Progenitor cell of endocrine pancreas (in vitro differentiated cells): ENCODE results near the gene SLC5A2. TPM values are rescaled to one million over a fixed set of nuclear protein-coding genes. Genes with fewer than 3 reads are reported as not detected.

ENCODE experiments used
- DNase-seq: peaks from one replicate; pipeline ENCODE4 v3.0.0; 2021; ENCODE audit warnings: low spot score; ENCODE audit not compliant: unreplicated experiment
- H3K27ac Mint-ChIP-seq: 2 replicates; pipeline ENCODE4 v1.8.0; 2021; ENCODE audit warnings: mild to moderate bottlenecking, moderate library complexity, mixed read lengths
- H3K27me3 Mint-ChIP-seq: 2 replicates; pipeline ENCODE4 v1.8.0; 2021; ENCODE audit warnings: mixed read lengths
- H3K36me3 Mint-ChIP-seq: 2 replicates; pipeline ENCODE4 v1.8.0; 2022; ENCODE audit warnings: mixed read lengths; ENCODE audit not compliant: insufficient read depth
- H3K4me1 Mint-ChIP-seq: 2 replicates; pipeline ENCODE4 v1.8.0; 2021; ENCODE audit warnings: low read depth, mixed read lengths
- H3K4me3 Mint-ChIP-seq: 2 replicates; pipeline ENCODE4 v1.8.0; 2021; ENCODE audit warnings: low read depth, mild to moderate bottlenecking, moderate library complexity, mixed read lengths
- H3K9me3 Mint-ChIP-seq: 2 replicates; pipeline ENCODE4 v1.8.0; 2021; ENCODE audit warnings: low read depth, mixed read lengths
- CTCF ChIP-seq: fragments of 200-600 bp; sonication (generic); IDR thresholded peaks from one replicate; pipeline ENCODE4 v1.5.0; 2021; ENCODE audit warnings: antibody characterized with exemption, mild to moderate bottlenecking; ENCODE audit not compliant: unreplicated experiment
- total RNA-seq: library from RNA; stranded (reverse); gene quantifications from 2 replicates; pipeline ENCODE4 v1.2.1, GENCODE V29; 2021

The SLC5A2 gene
- total RNA-seq, 1 donor from 2014 or later, result 0.29 TPM

GRCh38 chr16:31458844-31459686 is 23.9 kb upstream of the SLC5A2 start, which contains the start of gene ARMC5:
ARMC5 (plus strand) TSS chr16:31459501; CDS start chr16:31459525, 24 bp downstream.
- peak; percentile 60 for TF ChIP-seq CTCF
- peaks cover 5% of the 10 kb centered on the region for H3K36me3 Mint-ChIP-seq
- H3K9me3 Mint-ChIP-seq, result no peaks in the 10 kb centered on the region
- H3K27ac Mint-ChIP-seq, result peak within 1 kb of the TSS; percentile 98
- peak; percentile 92 for DNase-seq
- no peaks in the 10 kb centered on the region for H3K27me3 Mint-ChIP-seq
- peak within 1 kb of the TSS; percentile 88 for H3K4me3 Mint-ChIP-seq
- H3K4me1 Mint-ChIP-seq, result peaks cover 15% of the 10 kb centered on the region

GRCh38 chr16:31459687-31460581 is 23.0 kb upstream of the SLC5A2 start:
- H3K27ac Mint-ChIP-seq, result peak overlapping the region; percentile 98
- H3K4me1 Mint-ChIP-seq, result peaks cover 15% of the 10 kb centered on the region
- H3K4me3 Mint-ChIP-seq, result peak overlapping the region; percentile 88
- peaks cover 7% of the 10 kb centered on the region for H3K36me3 Mint-ChIP-seq
- H3K9me3 Mint-ChIP-seq, result no peaks in the 10 kb centered on the region
- H3K27me3 Mint-ChIP-seq, result no peaks in the 10 kb centered on the region
- peak; percentile 100 for DNase-seq
- TF ChIP-seq CTCF, result no peak

- H3K4me1 Mint-ChIP-seq, result peaks cover 13% of the 10 kb centered on the region
- peak overlapping the region; percentile 97 for H3K27ac Mint-ChIP-seq
- H3K36me3 Mint-ChIP-seq, result peaks cover 11% of the 10 kb centered on the region
- no peaks in the 10 kb centered on the region for H3K9me3 Mint-ChIP-seq
- peak; percentile 66 for TF ChIP-seq CTCF
- H3K27me3 Mint-ChIP-seq, result no peaks in the 10 kb centered on the region
- DNase-seq, result no peak
- peak overlapping the region; percentile 88 for H3K4me3 Mint-ChIP-seq
Measured at GRCh38 chr16:31460582-31461002, 22.3 kb upstream of the SLC5A2 start.

- Mint-ChIP-seq H3K36me3 (peaks cover 10% of the 10 kb centered on the region), H3K27me3 (no peaks in the 10 kb centered on the region), H3K4me1 (peaks cover 9% of the 10 kb centered on the region), H3K4me3 (no peak overlapping the region), H3K9me3 (no peaks in the 10 kb centered on the region), H3K27ac (no peak overlapping the region)
- TF ChIP-seq CTCF, result no peak
- no peak for DNase-seq
Measured at GRCh38 chr16:31461201-31461920, 21.6 kb upstream of the SLC5A2 start.
